Omental fat pad (tissue), 4 donors: ENCODE data around the gene PRPSAP2. TPM values are rescaled to one million over a fixed set of nuclear protein-coding genes. Genes with fewer than 3 reads are reported as not detected.

Experiments used
- ATAC-seq: fragments of 150-250 bp; one replicate; pipeline ENCODE4 v1.9.1; 2016; ENCODE audit warnings: mild to moderate bottlenecking, moderate library complexity; ENCODE audit not compliant: low FRiP score
- DNase-seq: peaks from one replicate; pipeline ENCODE4 v3.0.0-alpha.2; 2019; ENCODE audit warnings: low spot score
- CTCF ChIP-seq, 3 donors: fragments of 450-650 bp; IDR thresholded peaks; one replicate each; pipeline ENCODE4 v1.5.1; 2016 to 2017; ENCODE audit warnings: antibody characterized with exemption in 3 of 3, mild to moderate bottlenecking in 3 of 3, moderate library complexity in 2 of 3
- total RNA-seq, 4 donors: library from RNA; depleted of rRNA; stranded (reverse); fragments of >200 nt; gene quantifications; one replicate each; pipeline ENCODE4 v1.1.0, GENCODE V29; 2016

The PRPSAP2 gene
- total RNA-seq, 4 donors from 2014 or later = 14.3 to 28.4 (median 14.9) TPM

DNA sequence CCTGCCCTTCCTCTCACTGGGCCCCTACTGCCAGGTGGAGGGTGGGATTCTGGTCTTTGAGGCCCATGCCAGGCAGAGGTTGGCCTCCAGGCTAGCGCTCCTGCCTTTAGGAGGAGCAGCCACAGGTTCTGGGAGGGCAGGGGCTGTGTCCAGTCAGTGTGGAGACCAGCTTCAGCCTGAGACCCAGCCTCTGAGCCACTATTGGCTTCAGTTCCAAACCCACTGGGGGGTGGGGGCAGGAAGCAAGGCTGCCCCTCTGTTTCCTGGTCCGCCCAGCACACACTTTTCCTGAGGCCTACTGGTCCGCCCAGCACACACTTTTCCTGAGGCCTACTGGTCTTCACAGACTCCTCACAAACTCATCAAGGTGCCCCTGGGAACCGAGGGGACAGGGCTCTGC, 110.4 kb downstream of the PRPSAP2 start:
- TF ChIP-seq CTCF (IDR thresholded peaks at IDR 0.05) = no peak
- ATAC-seq (no peak), DNase-seq (no peak)

GRCh38 chr17:18968945-18969887, 111.3 kb downstream of the PRPSAP2 start:
- ATAC-seq (no peak), DNase-seq (no peak)
- no peak for TF ChIP-seq CTCF (IDR thresholded peaks at IDR 0.05)

- no peak for ATAC-seq
- no peak for DNase-seq
- no peak for TF ChIP-seq CTCF (IDR thresholded peaks at IDR 0.05)
Observed at GRCh38 chr17:18970582-18971480, 112.9 kb downstream of the PRPSAP2 start.

DNA sequence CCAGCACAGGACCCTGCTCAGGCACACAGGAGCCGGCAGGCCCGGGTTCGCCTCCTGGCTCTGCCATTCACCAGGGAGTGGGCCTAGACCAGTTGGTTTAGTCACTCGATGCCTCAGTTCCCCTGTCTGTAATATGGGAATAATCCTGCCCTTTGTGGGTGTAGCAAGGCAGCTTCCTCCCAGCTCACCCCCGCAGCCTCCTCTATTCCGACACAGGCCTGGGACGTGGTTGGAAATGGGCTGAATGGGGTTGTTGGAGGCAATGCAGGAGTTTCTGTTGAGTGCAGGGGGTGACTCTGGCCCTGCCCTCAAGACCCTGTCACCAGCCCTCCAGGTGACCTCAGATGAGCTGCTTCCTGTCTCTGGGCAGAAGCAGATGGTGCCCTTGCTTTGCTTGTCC, 113.9 kb downstream of the PRPSAP2 start:
- TF ChIP-seq CTCF (IDR thresholded peaks at IDR 0.05) = no peak
- DNase-seq (no peak), ATAC-seq (no peak)

DNA sequence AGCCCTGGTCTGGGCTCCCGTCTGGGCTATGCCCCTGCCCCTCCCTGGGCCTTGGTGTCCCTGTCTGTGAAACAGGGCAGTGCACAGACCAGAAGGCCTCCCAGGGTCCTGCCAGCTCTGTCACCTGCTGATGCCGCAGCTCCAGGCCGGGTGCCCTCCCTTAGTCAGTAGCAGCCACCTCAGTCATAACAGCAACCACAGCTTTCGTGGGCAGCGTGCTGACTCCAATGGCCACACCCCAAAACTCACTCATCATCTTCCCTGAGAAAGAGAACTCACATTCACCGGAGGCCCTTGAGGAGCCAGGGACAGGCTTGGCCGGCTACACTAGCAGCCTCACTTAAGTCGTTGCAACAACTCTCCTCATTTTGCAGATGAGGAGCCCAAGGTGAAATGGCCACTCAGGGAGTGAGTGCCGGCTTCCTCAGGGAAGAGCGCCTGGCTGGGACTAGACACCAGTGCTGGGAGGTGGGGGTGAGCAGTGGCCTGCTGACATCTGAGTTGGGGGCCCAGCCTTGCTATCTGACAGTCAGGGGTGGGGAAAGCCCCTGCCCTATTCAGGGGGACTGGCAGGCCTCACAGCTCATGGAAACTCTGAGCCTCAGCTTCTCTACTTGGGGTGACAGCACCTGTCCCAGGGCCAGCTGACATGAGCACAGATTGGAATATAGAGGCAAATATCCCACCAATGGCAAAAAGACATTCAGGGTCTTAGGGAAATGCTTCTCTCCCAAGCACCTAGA, 116.6 kb downstream of the PRPSAP2 start:
- DNase-seq = no peak
- no peak for TF ChIP-seq CTCF (IDR thresholded peaks at IDR 0.05)
- ATAC-seq = no peak

DNA sequence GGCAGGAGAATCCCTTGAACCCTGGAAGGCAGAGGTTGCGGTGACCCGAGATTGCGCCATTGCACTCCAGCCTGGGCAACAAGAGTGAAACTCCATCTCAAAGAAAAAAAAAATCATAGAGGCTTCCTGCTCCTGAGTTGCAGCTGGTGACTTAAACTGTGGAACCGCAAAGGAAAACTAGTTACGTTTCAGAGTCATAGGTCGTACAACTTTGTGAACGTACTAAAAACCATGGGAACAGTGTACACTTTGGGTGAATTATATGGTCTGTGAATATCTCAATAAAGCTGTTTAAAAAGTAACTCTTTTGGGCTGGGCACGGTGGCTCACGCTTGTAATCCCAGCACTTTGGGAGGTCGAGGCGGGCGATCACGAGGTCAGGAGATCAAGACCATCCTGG, 117.7 kb downstream of the PRPSAP2 start:
- DNase-seq = no peak
- TF ChIP-seq CTCF (IDR thresholded peaks at IDR 0.05) = no peak

More for the DNA sequence above, 117.7 kb downstream of the PRPSAP2 start:
- no peak for ATAC-seq
